Neural cell (in vitro differentiated cells): ENCODE data around the gene PDLIM5. TPM values are rescaled to one million over a fixed set of nuclear protein-coding genes. Genes with fewer than 3 reads are reported as not detected.

Experiments used
- H2AFZ ChIP-seq: fragments of 200-600, 300-800 bp; sonication (generic), shearing (Covaris generic); 2 replicates; pipeline ENCODE4 v1.6.0; 2014; ENCODE audit warnings: low read depth, mild to moderate bottlenecking, antibody characterized with exemption, low read length, moderate library complexity
- H3F3A ChIP-seq: fragments of 200-600 bp; shearing (Covaris generic); 2 replicates; pipeline ENCODE4 v1.6.1; 2016; ENCODE audit warnings: mild to moderate bottlenecking, moderate library complexity, mixed read lengths, antibody characterized with exemption, low read length; ENCODE audit not compliant: insufficient read depth, poor library complexity, severe bottlenecking
- H3K27ac ChIP-seq: fragments of 200-600, 300-800 bp; sonication (generic), shearing (Covaris generic); 2 replicates; pipeline ENCODE4 v1.5.1; 2014; ENCODE audit warnings: mild to moderate bottlenecking, low read length, moderate library complexity
- H3K27me3 ChIP-seq: fragments of 300-800, 200-600 bp; sonication (generic), shearing (Covaris generic); 2 replicates; pipeline ENCODE4 v1.6.0; 2014; ENCODE audit warnings: mild to moderate bottlenecking, low read depth, low read length, moderate library complexity; ENCODE audit not compliant: insufficient read depth
- H3K36me3 ChIP-seq: fragments of 300-800, 200-600 bp; sonication (generic), shearing (Covaris generic); 2 replicates; pipeline ENCODE4 v1.5.1; 2014; ENCODE audit warnings: mild to moderate bottlenecking, antibody characterized with exemption, low read length, moderate library complexity; ENCODE audit not compliant: insufficient read depth
- H3K4me2 ChIP-seq: fragments of 300-800, 200-600 bp; sonication (generic), shearing (Covaris generic); 2 replicates; pipeline ENCODE4 v1.6.0; 2014; ENCODE audit warnings: mild to moderate bottlenecking, low read length
- H3K4me3 ChIP-seq: fragments of 300-800, 200-600 bp; sonication (generic), shearing (Covaris generic); 2 replicates; pipeline ENCODE4 v1.5.1; 2014; ENCODE audit warnings: mild to moderate bottlenecking, low read length, moderate library complexity
- H3K79me2 ChIP-seq: fragments of 200-600 bp; shearing (Covaris generic); replicated peaks from 2 replicates; pipeline ENCODE4 v1.6.0; 2014; ENCODE audit warnings: mild to moderate bottlenecking, low read length, moderate library complexity; ENCODE audit not compliant: insufficient read depth
- H3K9ac ChIP-seq: fragments of 300-800, 200-600 bp; sonication (generic), shearing (Covaris generic); 2 replicates; pipeline ENCODE4 v1.6.1; 2016; ENCODE audit warnings: mild to moderate bottlenecking, low read length, mixed read lengths
- H3K9me2 ChIP-seq: fragments of 200-600 bp; shearing (Covaris generic); 2 replicates; pipeline ENCODE4 v1.6.1; 2016; ENCODE audit warnings: mild to moderate bottlenecking, low read length, mixed read lengths; ENCODE audit not compliant: insufficient read depth
- H3K9me3 ChIP-seq: fragments of 200-600, 300-800 bp; sonication (generic), shearing (Covaris generic); 2 replicates; pipeline ENCODE4 v1.6.1; 2016; ENCODE audit warnings: mild to moderate bottlenecking, mixed run types, low read length, moderate library complexity, mixed read lengths
- H4K20me1 ChIP-seq: fragments of 200-600 bp; shearing (Covaris generic); 2 replicates; pipeline ENCODE4 v1.6.1; 2016; ENCODE audit warnings: mild to moderate bottlenecking, mixed run types; ENCODE audit not compliant: insufficient read depth
- EP300 ChIP-seq: fragments of 450-650 bp; conservative IDR thresholded peaks from 2 replicates; pipeline ENCODE4 v1.6.1; 2014; ENCODE audit warnings: antibody characterized with exemption, mild to moderate bottlenecking, moderate library complexity; ENCODE audit not compliant: poor library complexity, severe bottlenecking
- EZH2 ChIP-seq: fragments of 200-600, 300-800 bp; shearing (Covaris generic), sonication (generic); IDR thresholded peaks from 2 replicates; pipeline ENCODE4 v1.6.1; 2014; ENCODE audit warnings: antibody characterized with exemption, low read length, borderline replicate concordance, mild to moderate bottlenecking; ENCODE audit not compliant: insufficient read depth, poor library complexity, severe bottlenecking
- MXI1 ChIP-seq: fragments of 450-650 bp; conservative IDR thresholded peaks from 2 replicates; pipeline ENCODE4 v1.6.1; 2014; ENCODE audit warnings: antibody characterized with exemption, mild to moderate bottlenecking; ENCODE audit not compliant: poor library complexity, severe bottlenecking
- SMC3 ChIP-seq: fragments of 450-650 bp; conservative IDR thresholded peaks from 2 replicates; pipeline ENCODE4 v1.6.1; 2014; ENCODE audit warnings: antibody characterized with exemption, mild to moderate bottlenecking, moderate library complexity; ENCODE audit not compliant: poor library complexity
- TAF1 ChIP-seq: IDR thresholded peaks from 2 replicates; pipeline ENCODE4 v1.6.1; 2012; ENCODE audit warnings: low read depth
- polyA plus RNA-seq: library from polyadenylated mRNA; depleted of rRNA; stranded (reverse); fragments of >200 nt; gene quantifications from 2 replicates; pipeline ENCODE4 v1.2.3, GENCODE V29; 2014
- TF ChIP-seq, protein P1 (sequence below): fragments of 450-650 bp; IDR thresholded peaks from 2 replicates; pipeline ENCODE4 v1.5.1; 2014; ENCODE audit warnings: antibody characterized with exemption, mild to moderate bottlenecking, moderate library complexity; ENCODE audit not compliant: poor library complexity, severe bottlenecking
- TF ChIP-seq, protein P2 (sequence below): IDR thresholded peaks from 2 replicates; pipeline ENCODE4 v1.6.1; 2012; ENCODE audit warnings: borderline replicate concordance

The PDLIM5 gene
- polyA plus RNA-seq, 1 donor from 2014 or later = 1.6 TPM

DNA sequence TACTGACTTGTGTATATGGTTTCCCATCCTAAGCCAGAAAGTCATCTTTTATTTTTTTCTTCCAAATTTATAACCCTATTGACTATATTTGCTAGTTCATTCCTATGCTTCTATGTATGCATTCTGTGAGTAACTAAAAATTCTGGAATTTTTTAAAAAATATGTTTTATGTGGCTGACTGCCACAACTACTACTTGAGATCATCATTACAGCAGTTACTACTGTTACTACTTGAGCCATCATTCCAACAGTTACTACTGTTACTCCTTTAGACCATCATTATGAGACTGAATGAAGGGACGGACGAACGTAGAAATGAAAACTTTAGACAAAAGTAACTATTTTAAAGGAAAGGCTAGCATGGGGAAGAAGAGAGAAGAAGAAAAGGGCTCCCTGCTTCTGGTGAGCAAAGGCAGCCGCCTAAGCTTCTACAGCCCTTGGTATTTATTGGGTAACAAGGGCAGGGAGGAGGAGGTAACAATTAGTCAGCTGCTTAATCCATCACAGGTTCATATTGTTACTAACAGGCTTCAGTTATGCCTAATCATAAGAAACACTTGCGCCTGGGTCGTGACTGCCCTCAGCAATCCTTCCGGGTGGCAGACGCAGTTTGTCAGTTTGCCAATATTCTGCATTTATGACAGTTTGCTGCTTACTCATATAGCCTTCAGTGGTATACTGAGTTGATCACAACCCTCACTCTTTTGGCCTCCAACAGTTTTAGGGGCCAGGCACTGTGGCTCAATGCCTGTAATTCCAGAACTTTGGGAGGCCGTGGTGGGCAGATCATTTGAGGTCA is 80.4 kb downstream of the PDLIM5 start:
- no peaks in the 10 kb centered on the region for H3F3A ChIP-seq
- no peak overlapping the region for H3K4me3 ChIP-seq
- H4K20me1 ChIP-seq = no peaks in the 10 kb centered on the region
- H3K9ac ChIP-seq = no peak overlapping the region
- H3K9me2 ChIP-seq = no peaks in the 10 kb centered on the region
- TF ChIP-seq EP300 = no peak
- TF ChIP-seq, protein P1, sequence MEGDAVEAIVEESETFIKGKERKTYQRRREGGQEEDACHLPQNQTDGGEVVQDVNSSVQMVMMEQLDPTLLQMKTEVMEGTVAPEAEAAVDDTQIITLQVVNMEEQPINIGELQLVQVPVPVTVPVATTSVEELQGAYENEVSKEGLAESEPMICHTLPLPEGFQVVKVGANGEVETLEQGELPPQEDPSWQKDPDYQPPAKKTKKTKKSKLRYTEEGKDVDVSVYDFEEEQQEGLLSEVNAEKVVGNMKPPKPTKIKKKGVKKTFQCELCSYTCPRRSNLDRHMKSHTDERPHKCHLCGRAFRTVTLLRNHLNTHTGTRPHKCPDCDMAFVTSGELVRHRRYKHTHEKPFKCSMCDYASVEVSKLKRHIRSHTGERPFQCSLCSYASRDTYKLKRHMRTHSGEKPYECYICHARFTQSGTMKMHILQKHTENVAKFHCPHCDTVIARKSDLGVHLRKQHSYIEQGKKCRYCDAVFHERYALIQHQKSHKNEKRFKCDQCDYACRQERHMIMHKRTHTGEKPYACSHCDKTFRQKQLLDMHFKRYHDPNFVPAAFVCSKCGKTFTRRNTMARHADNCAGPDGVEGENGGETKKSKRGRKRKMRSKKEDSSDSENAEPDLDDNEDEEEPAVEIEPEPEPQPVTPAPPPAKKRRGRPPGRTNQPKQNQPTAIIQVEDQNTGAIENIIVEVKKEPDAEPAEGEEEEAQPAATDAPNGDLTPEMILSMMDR = no peak
- no peak for TF ChIP-seq TAF1
- no peak for TF ChIP-seq SMC3
- TF ChIP-seq MXI1 = no peak
- TF ChIP-seq, protein P2, sequence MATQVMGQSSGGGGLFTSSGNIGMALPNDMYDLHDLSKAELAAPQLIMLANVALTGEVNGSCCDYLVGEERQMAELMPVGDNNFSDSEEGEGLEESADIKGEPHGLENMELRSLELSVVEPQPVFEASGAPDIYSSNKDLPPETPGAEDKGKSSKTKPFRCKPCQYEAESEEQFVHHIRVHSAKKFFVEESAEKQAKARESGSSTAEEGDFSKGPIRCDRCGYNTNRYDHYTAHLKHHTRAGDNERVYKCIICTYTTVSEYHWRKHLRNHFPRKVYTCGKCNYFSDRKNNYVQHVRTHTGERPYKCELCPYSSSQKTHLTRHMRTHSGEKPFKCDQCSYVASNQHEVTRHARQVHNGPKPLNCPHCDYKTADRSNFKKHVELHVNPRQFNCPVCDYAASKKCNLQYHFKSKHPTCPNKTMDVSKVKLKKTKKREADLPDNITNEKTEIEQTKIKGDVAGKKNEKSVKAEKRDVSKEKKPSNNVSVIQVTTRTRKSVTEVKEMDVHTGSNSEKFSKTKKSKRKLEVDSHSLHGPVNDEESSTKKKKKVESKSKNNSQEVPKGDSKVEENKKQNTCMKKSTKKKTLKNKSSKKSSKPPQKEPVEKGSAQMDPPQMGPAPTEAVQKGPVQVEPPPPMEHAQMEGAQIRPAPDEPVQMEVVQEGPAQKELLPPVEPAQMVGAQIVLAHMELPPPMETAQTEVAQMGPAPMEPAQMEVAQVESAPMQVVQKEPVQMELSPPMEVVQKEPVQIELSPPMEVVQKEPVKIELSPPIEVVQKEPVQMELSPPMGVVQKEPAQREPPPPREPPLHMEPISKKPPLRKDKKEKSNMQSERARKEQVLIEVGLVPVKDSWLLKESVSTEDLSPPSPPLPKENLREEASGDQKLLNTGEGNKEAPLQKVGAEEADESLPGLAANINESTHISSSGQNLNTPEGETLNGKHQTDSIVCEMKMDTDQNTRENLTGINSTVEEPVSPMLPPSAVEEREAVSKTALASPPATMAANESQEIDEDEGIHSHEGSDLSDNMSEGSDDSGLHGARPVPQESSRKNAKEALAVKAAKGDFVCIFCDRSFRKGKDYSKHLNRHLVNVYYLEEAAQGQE = no peak
- H3K27ac ChIP-seq = no peak overlapping the region
- no peaks in the 10 kb centered on the region for H3K27me3 ChIP-seq
- H3K79me2 ChIP-seq = no peaks in the 10 kb centered on the region
- H3K4me2 ChIP-seq = no peak overlapping the region
- no peaks in the 10 kb centered on the region for H3K36me3 ChIP-seq
- H2AFZ ChIP-seq = no peak overlapping the region
- no peaks in the 10 kb centered on the region for H3K9me3 ChIP-seq

GRCh38 chr4:94533405-94534223 is 81.9 kb downstream of the PDLIM5 start:
- H3K79me2 ChIP-seq = no peaks in the 10 kb centered on the region
- H3K9ac ChIP-seq = no peak overlapping the region
- H3K36me3 ChIP-seq = no peaks in the 10 kb centered on the region
- no peak overlapping the region for H3K4me3 ChIP-seq
- H4K20me1 ChIP-seq = no peaks in the 10 kb centered on the region
- TF ChIP-seq SMC3 (no peak), EZH2 (no peak), MXI1 (no peak), EP300 (no peak)
- TF ChIP-seq, protein P2 = no peak
- TF ChIP-seq, protein P1 = no peak
- no peaks in the 10 kb centered on the region for H3K9me2 ChIP-seq
- no peaks in the 10 kb centered on the region for H3K9me3 ChIP-seq
- H3F3A ChIP-seq = no peaks in the 10 kb centered on the region
- H2AFZ ChIP-seq = no peak overlapping the region
- H3K4me2 ChIP-seq = no peak overlapping the region
- no peak overlapping the region for H3K27ac ChIP-seq
- no peaks in the 10 kb centered on the region for H3K27me3 ChIP-seq
